ENCODE results near the gene CCDC146.
"Not testable (repeated sequence)": the region's sequence is repeated elsewhere in the genome, so short reads cannot be mapped to it uniquely, and the experiment has no call there.

The CCDC146 gene

GRCh38 chr7:77222819-77223218 is 100.4 kb downstream of the CCDC146 start:
- Histone ChIP-seq H3K36me3 (ENCODE audit: insufficient read depth, low read length) (no peaks in the 10 kb centered on the region), H3K9me3 (ENCODE audit: low read depth, low read length) (no peaks in the 10 kb centered on the region), H3K27ac (no peak overlapping the region), H3K9ac (ENCODE audit: insufficient read length) (no peak overlapping the region), H3K4me3 (no peak overlapping the region)
- no peak for DNase-seq (ENCODE audit: low read depth, low spot score)
- TF ChIP-seq EZH2 (IDR thresholded peaks at IDR 0.05): no peak
- no peak for TF ChIP-seq FOXP2 (optimal IDR thresholded peaks at IDR 0.05; ENCODE audit: control extremely low read depth, extremely low read length, insufficient read depth)
- no peak for TF ChIP-seq POLR2AphosphoS5 (IDR thresholded peaks at IDR 0.05; ENCODE audit: borderline replicate concordance, low read depth, low read length)

GRCh38 chr7:77223261-77223660 is 100.8 kb downstream of the CCDC146 start:
- Histone ChIP-seq H3K27ac (no peak overlapping the region), H3K4me3 (no peak overlapping the region), H3K9ac (ENCODE audit: insufficient read length) (no peak overlapping the region), H3K36me3 (ENCODE audit: insufficient read depth, low read length) (no peaks in the 10 kb centered on the region), H3K9me3 (ENCODE audit: low read depth, low read length) (no peaks in the 10 kb centered on the region)
- no peak for DNase-seq (ENCODE audit: low read depth, low spot score)
- TF ChIP-seq POLR2AphosphoS5 (IDR thresholded peaks at IDR 0.05; ENCODE audit: borderline replicate concordance, low read depth, low read length) (no peak), EZH2 (IDR thresholded peaks at IDR 0.05) (no peak), FOXP2 (optimal IDR thresholded peaks at IDR 0.05; ENCODE audit: control extremely low read depth, extremely low read length, insufficient read depth) (no peak)

- no peaks in the 10 kb centered on the region for H3K9me3 ChIP-seq (ENCODE audit: low read depth, low read length)
- no peak overlapping the region for H3K27ac ChIP-seq
- H3K4me3 ChIP-seq: no peak overlapping the region
- no peak overlapping the region for H3K9ac ChIP-seq (ENCODE audit: insufficient read length)
- H3K36me3 ChIP-seq (ENCODE audit: insufficient read depth, low read length): no peaks in the 10 kb centered on the region
- DNase-seq (ENCODE audit: low read depth, low spot score): no peak
- TF ChIP-seq POLR2AphosphoS5 (IDR thresholded peaks at IDR 0.05; ENCODE audit: borderline replicate concordance, low read depth, low read length): no peak
- TF ChIP-seq FOXP2 (optimal IDR thresholded peaks at IDR 0.05; ENCODE audit: control extremely low read depth, extremely low read length, insufficient read depth): no peak
- no peak for TF ChIP-seq EZH2 (IDR thresholded peaks at IDR 0.05)
These were observed 104.0 kb downstream of the CCDC146 start for GRCh38 chr7:77226357-77226839.

- H3K4me3 ChIP-seq; H3K9me3 ChIP-seq (ENCODE audit: low read depth, low read length); H3K36me3 ChIP-seq (ENCODE audit: insufficient read depth, low read length); H3K9ac ChIP-seq (ENCODE audit: insufficient read length); H3K27ac ChIP-seq; DNase-seq (ENCODE audit: low read depth, low spot score): not testable (repeated sequence)
These were observed 106.4 kb downstream of the CCDC146 start for GRCh38 chr7:77228795-77229194.

GRCh38 chr7:77232467-77232866 is 110.1 kb downstream of the CCDC146 start:
- DNase-seq (ENCODE audit: low read depth, low spot score): no peak
- H3K9me3 ChIP-seq (ENCODE audit: low read depth, low read length): no peaks in the 10 kb centered on the region
- TF ChIP-seq POLR2AphosphoS5 (IDR thresholded peaks at IDR 0.05; ENCODE audit: borderline replicate concordance, low read depth, low read length) (no peak), FOXP2 (optimal IDR thresholded peaks at IDR 0.05; ENCODE audit: control extremely low read depth, extremely low read length, insufficient read depth) (no peak), EZH2 (IDR thresholded peaks at IDR 0.05) (no peak)
- H3K9ac ChIP-seq (ENCODE audit: insufficient read length): no peak overlapping the region
- no peak overlapping the region for H3K27ac ChIP-seq
- no peaks in the 10 kb centered on the region for H3K36me3 ChIP-seq (ENCODE audit: insufficient read depth, low read length)
- no peak overlapping the region for H3K4me3 ChIP-seq

- TF ChIP-seq FOXP2 (optimal IDR thresholded peaks at IDR 0.05; ENCODE audit: control extremely low read depth, extremely low read length, insufficient read depth): no peak
- TF ChIP-seq POLR2AphosphoS5 (IDR thresholded peaks at IDR 0.05; ENCODE audit: borderline replicate concordance, low read depth, low read length): no peak
- TF ChIP-seq EZH2 (IDR thresholded peaks at IDR 0.05): no peak
These were observed 112.9 kb downstream of the CCDC146 start for GRCh38 chr7:77235276-77235675.

GRCh38 chr7:77238703-77239136 is 116.3 kb downstream of the CCDC146 start:
- no peak overlapping the region for H3K27ac ChIP-seq
- no peaks in the 10 kb centered on the region for H3K9me3 ChIP-seq (ENCODE audit: low read depth, low read length)
- no peak for TF ChIP-seq FOXP2 (optimal IDR thresholded peaks at IDR 0.05; ENCODE audit: control extremely low read depth, extremely low read length, insufficient read depth)
- no peak overlapping the region for H3K4me3 ChIP-seq
- H3K9ac ChIP-seq (ENCODE audit: insufficient read length): no peak overlapping the region
- DNase-seq (ENCODE audit: low read depth, low spot score): no peak
- H3K36me3 ChIP-seq (ENCODE audit: insufficient read depth, low read length): no peaks in the 10 kb centered on the region

More at GRCh38 chr7:77235276-77235675, 112.9 kb downstream of the CCDC146 start:
- no peaks in the 10 kb centered on the region for H3K36me3 ChIP-seq (ENCODE audit: insufficient read depth, low read length)
- no peak overlapping the region for H3K4me3 ChIP-seq
- DNase-seq (ENCODE audit: low read depth, low spot score): no peak
- H3K9ac ChIP-seq (ENCODE audit: insufficient read length): no peak overlapping the region
- no peak overlapping the region for H3K27ac ChIP-seq
- no peaks in the 10 kb centered on the region for H3K9me3 ChIP-seq (ENCODE audit: low read depth, low read length)

- Histone ChIP-seq H3K9ac (ENCODE audit: insufficient read length) (no peak overlapping the region), H3K36me3 (ENCODE audit: insufficient read depth, low read length) (no peaks in the 10 kb centered on the region), H3K4me3 (no peak overlapping the region), H3K9me3 (ENCODE audit: low read depth, low read length) (no peaks in the 10 kb centered on the region), H3K27ac (no peak overlapping the region)
- no peak for TF ChIP-seq POLR2AphosphoS5 (IDR thresholded peaks at IDR 0.05; ENCODE audit: borderline replicate concordance, low read depth, low read length)
- DNase-seq (ENCODE audit: low read depth, low spot score): no peak
These were observed 117.1 kb downstream of the CCDC146 start for GRCh38 chr7:77239471-77239870.

GRCh38 chr7:77242068-77242467 is 119.7 kb downstream of the CCDC146 start:
- no peak overlapping the region for H3K4me3 ChIP-seq
- no peak for TF ChIP-seq EZH2 (IDR thresholded peaks at IDR 0.05)
- no peak for TF ChIP-seq FOXP2 (optimal IDR thresholded peaks at IDR 0.05; ENCODE audit: control extremely low read depth, extremely low read length, insufficient read depth)
- no peak for TF ChIP-seq POLR2AphosphoS5 (IDR thresholded peaks at IDR 0.05; ENCODE audit: borderline replicate concordance, low read depth, low read length)
- H3K27ac ChIP-seq: no peak overlapping the region

More at GRCh38 chr7:77242068-77242467, 119.7 kb downstream of the CCDC146 start:
- Histone ChIP-seq H3K36me3 (ENCODE audit: insufficient read depth, low read length) (no peaks in the 10 kb centered on the region), H3K9me3 (ENCODE audit: low read depth, low read length) (no peaks in the 10 kb centered on the region), H3K9ac (ENCODE audit: insufficient read length) (no peak overlapping the region)
- DNase-seq (ENCODE audit: low read depth, low spot score): no peak

Data from SK-N-MC (cell line).